Measurements from ENCODE around the gene DHRS13. TPM values are rescaled to one million over a fixed set of nuclear protein-coding genes. Genes with fewer than 3 reads are reported as not detected.

Gene DHRS13
- polyA plus RNA-seq, 1 donor (not counting 4 experiments of a cell fraction or from before 2014, with no cell fraction given): 3.4 TPM

DNA sequence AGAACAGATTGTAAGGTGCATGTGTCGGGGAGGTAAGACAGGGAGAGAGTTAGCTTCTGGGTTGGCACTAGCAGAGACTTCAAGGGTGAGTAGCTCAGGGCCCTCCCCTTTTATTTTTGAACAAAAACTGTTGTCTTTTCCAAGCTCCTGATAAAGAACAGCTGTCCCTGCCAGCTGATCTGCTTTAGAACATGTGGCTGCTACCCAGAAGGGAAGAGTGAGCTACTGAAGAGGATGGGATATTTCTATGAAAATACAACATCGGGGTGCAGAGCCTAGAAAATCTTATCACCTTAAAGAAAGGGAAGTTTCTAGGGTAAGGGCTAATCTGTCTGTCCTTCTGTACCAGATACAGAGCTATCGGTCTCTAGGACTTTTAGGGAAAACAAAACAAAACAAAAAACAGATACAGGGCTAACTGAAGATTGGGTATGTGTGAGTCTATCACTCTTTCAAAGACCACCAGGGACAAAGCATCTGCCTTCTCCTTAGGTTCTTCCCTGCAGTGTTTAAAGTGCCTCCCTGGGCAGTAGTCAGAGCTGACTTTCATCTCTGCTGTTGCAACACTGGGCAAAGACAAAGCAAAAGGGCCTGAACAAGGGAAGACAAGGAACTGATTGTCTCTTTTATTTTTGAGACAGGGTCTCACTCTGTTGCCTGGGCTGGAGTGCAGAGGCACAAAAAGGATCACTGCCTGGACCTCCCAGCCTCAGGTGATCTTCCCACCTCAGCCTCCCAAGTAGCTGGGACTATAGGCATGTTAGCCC, 5.0 kb upstream of the DHRS13 start:
- Histone ChIP-seq H3K9ac (ENCODE audit: control insufficient read depth, extremely low read depth, insufficient read depth, low read length) (no peak overlapping the region), H3K79me2 (ENCODE audit: control insufficient read depth, insufficient read depth, low read length) (no peaks in the 10 kb centered on the region), H3K27me3 (ENCODE audit: control insufficient read depth, extremely low read depth, insufficient read depth, low read length) (no peaks in the 10 kb centered on the region), H2AFZ (ENCODE audit: control insufficient read depth, low read length) (no peak overlapping the region), H3K4me3 (ENCODE audit: control insufficient read depth in 2 of 3, extremely low read depth in 1 of 3, insufficient read depth in 2 of 3, low read depth in 1 of 3, low read length in 3 of 3) (no peak overlapping the region), H3K9me3 (ENCODE audit: control insufficient read depth, low read depth, low read length) (no peaks in the 10 kb centered on the region), H3K4me2 (ENCODE audit: control insufficient read depth, extremely low read depth, insufficient read depth, low read depth, low read length) (no peak overlapping the region), H3K4me1 (ENCODE audit: control insufficient read depth, extremely low read depth, insufficient read depth, low read length) (peaks cover 32% of the 10 kb centered on the region), H3K27ac (ENCODE audit: control insufficient read depth, insufficient read depth, low read length) (no peak overlapping the region), H4K20me1 (ENCODE audit: control insufficient read depth, extremely low read depth, insufficient read depth, low read length) (no peaks in the 10 kb centered on the region), H3K9me1 (ENCODE audit: control insufficient read depth, extremely low read depth, insufficient read depth, low read length) (no peaks in the 10 kb centered on the region), H3K36me3 (ENCODE audit: control insufficient read depth in 2 of 2, extremely low read depth in 1 of 2, insufficient read depth in 2 of 2, low read length in 2 of 2) (peaks cover 44 to 46% of the 10 kb centered on the region in 2 experiments)
- DNase-seq (ENCODE audit: low read depth, low spot score): no peak
- FAIRE-seq: no peak
- dilution Hi-C loops (cut with MboI; ENCODE audit: extremely low pct_ligation_motif_present, low sequenced_read_pairs): no loop called here
- TF ChIP-seq, protein P1, sequence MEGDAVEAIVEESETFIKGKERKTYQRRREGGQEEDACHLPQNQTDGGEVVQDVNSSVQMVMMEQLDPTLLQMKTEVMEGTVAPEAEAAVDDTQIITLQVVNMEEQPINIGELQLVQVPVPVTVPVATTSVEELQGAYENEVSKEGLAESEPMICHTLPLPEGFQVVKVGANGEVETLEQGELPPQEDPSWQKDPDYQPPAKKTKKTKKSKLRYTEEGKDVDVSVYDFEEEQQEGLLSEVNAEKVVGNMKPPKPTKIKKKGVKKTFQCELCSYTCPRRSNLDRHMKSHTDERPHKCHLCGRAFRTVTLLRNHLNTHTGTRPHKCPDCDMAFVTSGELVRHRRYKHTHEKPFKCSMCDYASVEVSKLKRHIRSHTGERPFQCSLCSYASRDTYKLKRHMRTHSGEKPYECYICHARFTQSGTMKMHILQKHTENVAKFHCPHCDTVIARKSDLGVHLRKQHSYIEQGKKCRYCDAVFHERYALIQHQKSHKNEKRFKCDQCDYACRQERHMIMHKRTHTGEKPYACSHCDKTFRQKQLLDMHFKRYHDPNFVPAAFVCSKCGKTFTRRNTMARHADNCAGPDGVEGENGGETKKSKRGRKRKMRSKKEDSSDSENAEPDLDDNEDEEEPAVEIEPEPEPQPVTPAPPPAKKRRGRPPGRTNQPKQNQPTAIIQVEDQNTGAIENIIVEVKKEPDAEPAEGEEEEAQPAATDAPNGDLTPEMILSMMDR (optimal IDR thresholded peaks at IDR 0.05 in 1 of 3, IDR thresholded peaks at IDR 0.05 in 1 of 3, conservative IDR thresholded peaks at IDR 0.05 in 1 of 3; ENCODE audit: extremely low read depth in 1 of 3, insufficient read depth in 2 of 3, low read length in 3 of 3): no peak
- no peak for TF ChIP-seq EZH2 (IDR thresholded peaks at IDR 0.05; ENCODE audit: low read length)

DNA sequence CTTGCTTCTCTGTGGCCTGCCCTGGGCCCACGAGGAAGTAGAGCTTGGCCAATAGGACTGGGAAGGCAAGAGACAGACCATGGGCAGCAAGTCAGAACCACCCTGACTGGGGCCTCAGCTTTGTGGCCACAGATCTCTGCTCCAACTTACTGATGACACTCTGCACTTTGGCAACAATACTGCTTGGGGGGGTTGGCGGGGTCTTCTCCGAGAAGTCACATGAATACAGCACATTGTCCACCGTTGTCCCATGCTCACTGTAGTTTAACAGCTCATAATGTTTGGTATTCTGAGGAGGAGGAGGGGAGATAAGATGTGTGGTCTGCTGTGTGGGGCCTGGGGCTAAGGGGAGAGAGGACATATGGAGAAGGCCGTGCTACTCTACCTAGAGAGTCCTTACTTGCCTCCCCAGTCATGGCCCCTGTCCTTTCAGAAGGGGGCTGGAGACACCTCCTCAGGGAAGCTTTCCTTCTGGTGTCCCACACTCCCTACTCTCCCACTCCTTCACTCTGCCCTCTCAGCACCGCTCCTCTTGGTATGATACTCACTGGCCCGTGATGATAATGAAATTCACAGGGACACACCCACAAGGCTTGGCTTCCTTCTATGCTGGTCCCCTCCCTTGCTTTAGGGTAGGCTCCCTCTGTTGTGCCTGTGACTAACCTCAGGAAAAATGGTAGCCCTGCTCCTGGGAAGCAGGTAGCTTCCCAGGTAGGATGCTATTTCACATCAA, 4.0 kb upstream of the DHRS13 start:
- no peak overlapping the region for H3K9ac ChIP-seq (ENCODE audit: control insufficient read depth, extremely low read depth, insufficient read depth, low read length)
- H3K27ac ChIP-seq (ENCODE audit: control insufficient read depth, insufficient read depth, low read length): no peak overlapping the region
- dilution Hi-C loops (cut with MboI; ENCODE audit: extremely low pct_ligation_motif_present, low sequenced_read_pairs): no loop called here
- H3K79me2 ChIP-seq (ENCODE audit: control insufficient read depth, insufficient read depth, low read length): no peaks in the 10 kb centered on the region
- H3K9me1 ChIP-seq (ENCODE audit: control insufficient read depth, extremely low read depth, insufficient read depth, low read length): no peaks in the 10 kb centered on the region
- DNase-seq (ENCODE audit: low read depth, low spot score) (no peak), FAIRE-seq (no peak)
- no peak overlapping the region for H2AFZ ChIP-seq (ENCODE audit: control insufficient read depth, low read length)
- no peak overlapping the region for H3K4me2 ChIP-seq (ENCODE audit: control insufficient read depth, extremely low read depth, insufficient read depth, low read depth, low read length)
- no peaks in the 10 kb centered on the region for H3K27me3 ChIP-seq (ENCODE audit: control insufficient read depth, extremely low read depth, insufficient read depth, low read length)
- H4K20me1 ChIP-seq (ENCODE audit: control insufficient read depth, extremely low read depth, insufficient read depth, low read length): no peaks in the 10 kb centered on the region
- H3K4me1 ChIP-seq (ENCODE audit: control insufficient read depth, extremely low read depth, insufficient read depth, low read length): peaks cover 35% of the 10 kb centered on the region
- no peak overlapping the region for H3K4me3 ChIP-seq (ENCODE audit: control insufficient read depth in 2 of 3, extremely low read depth in 1 of 3, insufficient read depth in 2 of 3, low read depth in 1 of 3, low read length in 3 of 3)
- H3K36me3 ChIP-seq (ENCODE audit: control insufficient read depth in 2 of 2, extremely low read depth in 1 of 2, insufficient read depth in 2 of 2, low read length in 2 of 2): peaks cover 33 to 43% of the 10 kb centered on the region in 2 experiments
- no peak for TF ChIP-seq EZH2 (IDR thresholded peaks at IDR 0.05; ENCODE audit: low read length)
- TF ChIP-seq, protein P1 (optimal IDR thresholded peaks at IDR 0.05 in 1 of 3, IDR thresholded peaks at IDR 0.05 in 1 of 3, conservative IDR thresholded peaks at IDR 0.05 in 1 of 3; ENCODE audit: extremely low read depth in 1 of 3, insufficient read depth in 2 of 3, low read length in 3 of 3): no peak
- no peaks in the 10 kb centered on the region for H3K9me3 ChIP-seq (ENCODE audit: control insufficient read depth, low read depth, low read length)

All from keratinocyte (primary cell).